Measurements from ENCODE around the gene DIAPH2. TPM values are rescaled to one million over a fixed set of nuclear protein-coding genes. Genes with fewer than 3 reads are reported as not detected.

Gene DIAPH2
- total RNA-seq, 2 donors from 2014 or later = 15.2 to 23.3 TPM

- Histone ChIP-seq H3K36me3 (replicated peaks in 1 of 2; ENCODE audit: insufficient read depth in 1 of 2, low read depth in 2 of 2) (no peaks in the 10 kb centered on the region), H3K27ac (no peak overlapping the region), H3K4me1 (no peaks in the 10 kb centered on the region), H3K4me3 (no peak overlapping the region), H3K27me3 (no peaks in the 10 kb centered on the region), H3K9me3 (no peaks in the 10 kb centered on the region)
- TF ChIP-seq POLR2A (IDR thresholded peaks at IDR 0.05) (no peak), CTCF (IDR thresholded peaks at IDR 0.05) (no peak)
- DNase-seq = no peak
- WGBS, 2 donors = 97 to 98% methylated on average over 3 of the region's 3 CpGs
- intact Hi-C loops (cut with DNase I) = no loop called here
- ATAC-seq = no peak
Measured at GRCh38 chrX:97234471-97235081, 549.9 kb downstream of the DIAPH2 start.

- intact Hi-C loops (cut with DNase I) = no loop called here
- no peak overlapping the region for H3K4me3 ChIP-seq
- no peaks in the 10 kb centered on the region for H3K9me3 ChIP-seq
- WGBS, 2 donors = 87 to 88% methylated on average over 5 of the region's 5 CpGs
- DNase-seq = no peak
- H3K27me3 ChIP-seq = no peaks in the 10 kb centered on the region
- no peak for ATAC-seq
- H3K27ac ChIP-seq = no peak overlapping the region
- no peaks in the 10 kb centered on the region for H3K36me3 ChIP-seq (replicated peaks in 1 of 2; ENCODE audit: insufficient read depth in 1 of 2, low read depth in 2 of 2)
- no peaks in the 10 kb centered on the region for H3K4me1 ChIP-seq
- TF ChIP-seq CTCF (IDR thresholded peaks at IDR 0.05) (no peak), POLR2A (IDR thresholded peaks at IDR 0.05) (no peak)
Measured at GRCh38 chrX:97238632-97239031, 554.0 kb downstream of the DIAPH2 start.

- no peaks in the 10 kb centered on the region for H3K36me3 ChIP-seq (replicated peaks in 1 of 2; ENCODE audit: insufficient read depth in 1 of 2, low read depth in 2 of 2)
- no peak overlapping the region for H3K27ac ChIP-seq
- 58 to 59% methylated on average over 3 of the region's 3 CpGs for WGBS, 2 donors
- ATAC-seq (no peak), DNase-seq (no peak)
- TF ChIP-seq CTCF (IDR thresholded peaks at IDR 0.05) (no peak), POLR2A (IDR thresholded peaks at IDR 0.05) (no peak)
- H3K27me3 ChIP-seq = no peaks in the 10 kb centered on the region
- H3K9me3 ChIP-seq = no peaks in the 10 kb centered on the region
- H3K4me1 ChIP-seq = no peaks in the 10 kb centered on the region
- H3K4me3 ChIP-seq = no peak overlapping the region
- intact Hi-C loops (cut with DNase I) = no loop called here
Measured at GRCh38 chrX:97252111-97252510, 567.5 kb downstream of the DIAPH2 start.

DNA sequence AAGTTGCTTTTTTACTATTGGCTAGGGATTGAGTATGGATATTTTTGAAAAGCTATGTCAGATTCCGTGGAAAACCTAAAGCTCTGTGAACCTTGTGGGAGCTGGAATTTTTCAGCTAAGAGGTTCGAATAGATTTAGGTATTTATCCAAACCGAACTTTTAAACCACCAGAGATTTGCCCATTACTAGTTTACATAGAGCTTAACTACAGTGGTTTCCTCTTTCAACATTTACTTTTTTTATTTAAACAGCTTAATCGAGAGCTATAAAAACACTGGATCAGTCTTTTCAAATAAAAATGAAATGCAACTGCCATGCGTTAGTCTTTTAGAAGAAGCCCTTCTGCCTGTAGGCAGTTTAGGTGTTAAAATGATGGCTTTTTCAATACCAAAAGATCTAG lies 576.0 kb downstream of the DIAPH2 start:
- H3K36me3 ChIP-seq (replicated peaks in 1 of 2; ENCODE audit: insufficient read depth in 1 of 2, low read depth in 2 of 2) = no peaks in the 10 kb centered on the region
- WGBS, 2 donors = 55 to 60% methylated on average over 5 of the region's 5 CpGs
- DNase-seq (no peak), ATAC-seq (no peak)
- intact Hi-C loops (cut with DNase I) = no loop called here
- no peak overlapping the region for H3K27ac ChIP-seq
- no peak overlapping the region for H3K4me3 ChIP-seq
- no peaks in the 10 kb centered on the region for H3K27me3 ChIP-seq
- TF ChIP-seq CTCF (IDR thresholded peaks at IDR 0.05) = no peak
- no peak for TF ChIP-seq POLR2A (IDR thresholded peaks at IDR 0.05)
- H3K9me3 ChIP-seq = no peaks in the 10 kb centered on the region
- H3K4me1 ChIP-seq = no peaks in the 10 kb centered on the region

DNA sequence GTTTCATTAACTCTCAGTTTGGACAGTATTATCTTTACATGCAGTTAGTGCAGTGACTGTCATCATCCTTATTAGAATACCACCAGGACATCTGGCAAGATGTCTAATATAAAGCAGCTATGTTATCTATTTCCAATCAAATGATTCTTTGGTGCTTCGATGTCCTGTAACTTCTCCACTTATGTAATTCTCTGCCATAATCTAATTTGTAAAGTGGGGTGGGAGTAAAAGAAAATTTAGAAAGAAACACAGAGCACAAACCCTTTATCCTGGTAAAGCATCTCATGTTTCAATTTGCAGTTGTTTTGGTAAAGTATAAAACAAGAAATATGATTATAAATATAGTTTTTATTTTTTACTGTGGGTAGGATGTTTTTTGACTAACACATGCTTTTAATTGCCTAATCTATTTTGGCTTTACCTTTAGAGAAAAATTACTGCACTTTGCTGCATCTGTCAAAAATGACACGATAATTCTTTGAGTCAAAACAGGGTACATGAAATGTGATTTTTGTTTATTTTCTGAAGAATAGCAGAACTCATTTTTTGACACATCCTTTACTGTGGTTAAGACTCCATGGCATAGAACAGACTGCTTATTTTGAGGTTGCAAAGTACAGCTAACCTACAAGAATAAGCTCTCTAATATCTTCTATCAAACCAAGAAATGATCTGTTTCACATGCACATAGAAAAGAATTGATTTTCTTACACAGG lies 581.9 kb downstream of the DIAPH2 start:
- no peaks in the 10 kb centered on the region for H3K36me3 ChIP-seq (replicated peaks in 1 of 2; ENCODE audit: insufficient read depth in 1 of 2, low read depth in 2 of 2)
- no peak for DNase-seq
- no peak overlapping the region for H3K4me3 ChIP-seq
- intact Hi-C loops (cut with DNase I) = no loop called here
- H3K4me1 ChIP-seq = no peaks in the 10 kb centered on the region
- ATAC-seq = no peak
- H3K27me3 ChIP-seq = no peaks in the 10 kb centered on the region
- TF ChIP-seq CTCF (IDR thresholded peaks at IDR 0.05) (no peak), POLR2A (IDR thresholded peaks at IDR 0.05) (no peak)
- H3K27ac ChIP-seq = no peak overlapping the region
- 79 to 85% methylated on average over 2 of the region's 2 CpGs for WGBS, 2 donors
- no peaks in the 10 kb centered on the region for H3K9me3 ChIP-seq

Data from body of pancreas (tissue), 4 donors.